Tibial artery (tissue), 4 donors: ENCODE data around the gene NANS.
"Not testable (repeated sequence)": the region's sequence is repeated elsewhere in the genome, so short reads cannot be mapped to it uniquely, and the experiment has no call there.

Experiments
- DNase-seq, 2 donors: peaks; one replicate each; pipeline ENCODE4 v3.0.0-alpha.2; 2019
- H3K27ac ChIP-seq, 2 donors: fragments of 200-600 bp; sonication (generic) in 1 of 2; 1 replicate in 1 of 2; 2 replicates in 1 of 2; pipeline ENCODE4 v1.5.1; 2018 to 2019; ENCODE audit warnings: mild to moderate bottlenecking in 1 of 2
- H3K27me3 ChIP-seq, 2 donors: fragments of 200-600 bp; sonication (generic) in 1 of 2; one replicate each; pipeline versions ENCODE4 v1.5.1 to v1.6.0; 2016 to 2019
- H3K36me3 ChIP-seq, 3 donors: fragments of 200-600 bp; sonication (generic) in 2 of 3; one replicate each; pipeline ENCODE4 v1.5.1; 2016 to 2019; ENCODE audit warnings: mild to moderate bottlenecking in 2 of 3
- H3K4me1 ChIP-seq, 4 donors: fragments of 200-600 bp; sonication (generic) in 2 of 4; 1 replicate in 3 of 4; 2 replicates in 1 of 4; pipeline ENCODE4 v1.5.1; 2016 to 2019
- H3K4me3 ChIP-seq, 2 donors: fragments of 200-600 bp; sonication (generic) in 1 of 2; 1 replicate in 1 of 2; 2 replicates in 1 of 2; pipeline ENCODE4 v1.5.1; 2018 to 2019; ENCODE audit warnings: mild to moderate bottlenecking in 2 of 2
- H3K9me3 ChIP-seq, 3 donors: fragments of 200-600 bp; sonication (generic) in 1 of 3; one replicate each; pipeline ENCODE4 v1.5.1; 2016 to 2019
- intact Hi-C: fragments of 100-400 bp; cut with DNase I; formaldehyde crosslinking; loops from one replicate; pipeline ENCODE4 v1.15.0; 2023; ENCODE audit warnings: low total_unique reads
- TF ChIP-seq, protein P1 (sequence below), 2 experiments: fragments of 200-600 bp in 1 of 2; fragments of 450-650 bp in 1 of 2; IDR thresholded peaks; one replicate each; pipeline ENCODE4 v1.5.1; 2017 to 2019; ENCODE audit warnings: antibody characterized with exemption in 2 of 2, mild to moderate bottlenecking in 1 of 2, moderate library complexity in 1 of 2

NANS gene

DNA sequence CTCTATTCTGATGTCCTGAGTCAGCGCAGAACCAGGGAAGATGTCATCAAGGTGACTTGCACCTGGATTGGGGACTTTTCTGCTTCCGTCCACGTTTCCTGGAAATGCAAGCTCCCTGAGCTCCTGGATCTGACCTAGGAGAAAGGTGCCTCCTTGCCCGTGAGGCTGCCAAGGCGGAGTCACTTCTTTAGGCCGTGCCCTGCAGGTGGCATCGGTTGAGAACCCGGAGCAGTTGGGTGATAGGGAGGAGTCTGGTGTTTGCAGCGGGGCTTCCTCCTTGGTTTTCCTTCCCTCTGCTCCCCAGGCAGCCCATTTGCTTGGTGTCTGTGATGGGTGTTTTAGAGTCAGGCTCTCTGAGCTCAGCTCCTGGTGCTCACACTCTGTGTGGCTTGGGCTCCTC, 15.2 kb downstream of the NANS start:
- no peak overlapping the region for H3K27ac ChIP-seq
- H3K4me1 ChIP-seq, result peaks cover 0 to 6% (median 0%) of the 10 kb centered on the region in 4 donors
- intact Hi-C loops, result no loop called here
- no peaks in the 10 kb centered on the region for H3K9me3 ChIP-seq
- no peak for DNase-seq
- H3K36me3 ChIP-seq, result peaks cover 0 to 3% (median 0%) of the 10 kb centered on the region in 3 donors
- no peaks in the 10 kb centered on the region for H3K27me3 ChIP-seq
- H3K4me3 ChIP-seq, result no peak overlapping the region
- TF ChIP-seq, protein P1, sequence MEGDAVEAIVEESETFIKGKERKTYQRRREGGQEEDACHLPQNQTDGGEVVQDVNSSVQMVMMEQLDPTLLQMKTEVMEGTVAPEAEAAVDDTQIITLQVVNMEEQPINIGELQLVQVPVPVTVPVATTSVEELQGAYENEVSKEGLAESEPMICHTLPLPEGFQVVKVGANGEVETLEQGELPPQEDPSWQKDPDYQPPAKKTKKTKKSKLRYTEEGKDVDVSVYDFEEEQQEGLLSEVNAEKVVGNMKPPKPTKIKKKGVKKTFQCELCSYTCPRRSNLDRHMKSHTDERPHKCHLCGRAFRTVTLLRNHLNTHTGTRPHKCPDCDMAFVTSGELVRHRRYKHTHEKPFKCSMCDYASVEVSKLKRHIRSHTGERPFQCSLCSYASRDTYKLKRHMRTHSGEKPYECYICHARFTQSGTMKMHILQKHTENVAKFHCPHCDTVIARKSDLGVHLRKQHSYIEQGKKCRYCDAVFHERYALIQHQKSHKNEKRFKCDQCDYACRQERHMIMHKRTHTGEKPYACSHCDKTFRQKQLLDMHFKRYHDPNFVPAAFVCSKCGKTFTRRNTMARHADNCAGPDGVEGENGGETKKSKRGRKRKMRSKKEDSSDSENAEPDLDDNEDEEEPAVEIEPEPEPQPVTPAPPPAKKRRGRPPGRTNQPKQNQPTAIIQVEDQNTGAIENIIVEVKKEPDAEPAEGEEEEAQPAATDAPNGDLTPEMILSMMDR (IDR thresholded peaks at IDR 0.05), result no peak

DNA sequence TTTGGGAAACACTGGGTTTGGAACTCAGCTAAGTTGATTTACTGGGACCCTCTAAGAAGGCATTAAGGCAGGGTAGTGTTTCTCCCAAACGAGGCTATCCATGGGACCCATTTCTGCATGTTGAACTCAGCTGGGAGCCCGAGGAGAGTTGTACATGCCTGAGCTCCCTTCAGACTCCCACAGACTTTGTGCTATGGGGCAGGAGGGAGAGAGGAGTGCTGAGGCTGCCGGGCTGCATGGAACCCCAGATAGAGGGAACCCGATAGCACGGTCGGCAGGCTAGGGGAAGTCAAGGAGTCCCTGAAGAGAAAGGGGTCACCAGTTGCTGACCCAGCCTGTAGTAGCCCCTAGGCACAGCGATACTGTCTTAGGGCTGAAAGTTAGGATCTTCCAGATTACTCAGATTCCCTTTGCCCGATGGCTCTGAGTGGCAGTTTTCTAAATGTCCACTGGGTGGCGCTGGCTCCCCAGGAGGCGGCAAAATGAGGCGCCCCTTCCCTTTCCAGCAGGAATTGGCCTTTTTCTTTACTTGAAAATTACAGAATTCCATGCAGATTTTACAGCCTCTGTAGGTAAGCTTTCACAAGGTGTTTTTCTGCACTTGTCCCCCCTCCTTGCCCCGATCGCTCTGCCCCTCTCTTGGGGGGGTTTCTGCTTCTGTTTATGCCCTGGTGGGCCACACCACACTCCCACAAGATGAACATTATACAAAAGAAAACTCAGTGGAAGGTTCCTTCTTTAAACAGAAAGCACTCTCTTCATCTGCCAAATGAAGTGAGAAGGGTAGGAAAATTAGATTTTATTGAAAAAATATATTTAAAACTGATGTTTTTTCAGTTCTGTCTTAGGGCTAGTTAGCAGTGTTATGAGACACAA, 17.8 kb downstream of the NANS start:
- intact Hi-C loops, result no loop called here

DNA sequence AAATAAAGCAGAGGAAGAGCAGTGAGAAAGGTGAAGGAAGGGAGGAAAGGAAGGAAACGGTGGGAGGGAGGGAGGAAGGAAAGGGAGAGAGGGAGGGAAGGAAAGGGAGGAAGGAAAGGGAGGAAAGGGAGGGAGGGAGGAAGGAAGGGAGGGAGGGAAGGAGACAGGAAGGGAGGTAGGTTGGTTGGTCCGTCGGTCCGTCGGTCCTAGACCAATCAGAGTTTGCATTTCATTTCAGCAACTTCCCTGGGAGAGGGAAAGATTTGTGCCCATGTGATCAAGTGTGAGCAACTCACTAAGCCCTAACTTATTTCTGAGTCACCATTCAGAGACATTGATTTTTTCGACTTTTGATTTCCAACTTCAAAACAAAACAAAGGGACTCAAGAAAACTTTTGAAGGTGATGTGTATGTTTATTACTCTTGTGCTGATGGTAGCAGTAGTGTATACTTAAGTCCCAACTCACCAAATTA, 18.8 kb downstream of the NANS start:
- H3K4me1 ChIP-seq, result peaks cover 0 to 6% (median 0%) of the 10 kb centered on the region in 4 donors
- intact Hi-C loops, result no loop called here
- no peak overlapping the region for H3K27ac ChIP-seq
- DNase-seq, result no peak
- no peaks in the 10 kb centered on the region for H3K27me3 ChIP-seq
- no peak overlapping the region for H3K4me3 ChIP-seq
- TF ChIP-seq, protein P1 (IDR thresholded peaks at IDR 0.05), result no peak
- H3K9me3 ChIP-seq, result no peaks in the 10 kb centered on the region
- peaks cover 17 to 27% (median 22%) of the 10 kb centered on the region in 3 donors for H3K36me3 ChIP-seq

More for the DNA sequence above, 17.8 kb downstream of the NANS start:
- Histone ChIP-seq H3K27me3 (no peaks in the 10 kb centered on the region), H3K9me3 (no peaks in the 10 kb centered on the region), H3K4me3 (no peak overlapping the region), H3K36me3 (peaks cover 10 to 17% (median 17%) of the 10 kb centered on the region in 3 donors), H3K27ac (no peak overlapping the region), H3K4me1 (peaks cover 0 to 6% (median 0%) of the 10 kb centered on the region in 4 donors)
- peak; percentile 36 to 58 for DNase-seq
- TF ChIP-seq, protein P1 (IDR thresholded peaks at IDR 0.05), result peak; percentile 51 to 80

DNA sequence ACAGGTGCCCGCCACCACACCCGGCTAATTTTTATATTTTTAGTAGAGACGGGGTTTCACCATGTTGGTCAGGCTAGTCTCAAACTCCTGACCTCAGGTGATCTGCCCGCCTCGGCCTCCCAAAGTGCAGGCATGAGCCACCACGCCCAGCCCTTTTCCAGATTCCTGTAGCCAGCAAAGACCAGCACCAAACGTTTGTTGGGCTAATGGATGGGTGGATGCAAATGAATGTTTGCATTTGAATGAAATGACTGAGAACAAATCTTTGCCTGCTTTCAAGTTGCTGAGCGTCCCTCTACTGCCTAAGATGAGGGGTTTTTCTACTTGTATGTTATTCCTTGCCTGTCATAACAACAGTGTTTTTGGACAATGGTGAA, 20.0 kb downstream of the NANS start:
- H3K4me1 ChIP-seq, H3K9me3 ChIP-seq, H3K27ac ChIP-seq, intact Hi-C loops, H3K4me3 ChIP-seq, DNase-seq, H3K27me3 ChIP-seq: not testable (repeated sequence)
- peaks cover 28 to 38% (median 33%) of the 10 kb centered on the region in 3 donors for H3K36me3 ChIP-seq

DNA sequence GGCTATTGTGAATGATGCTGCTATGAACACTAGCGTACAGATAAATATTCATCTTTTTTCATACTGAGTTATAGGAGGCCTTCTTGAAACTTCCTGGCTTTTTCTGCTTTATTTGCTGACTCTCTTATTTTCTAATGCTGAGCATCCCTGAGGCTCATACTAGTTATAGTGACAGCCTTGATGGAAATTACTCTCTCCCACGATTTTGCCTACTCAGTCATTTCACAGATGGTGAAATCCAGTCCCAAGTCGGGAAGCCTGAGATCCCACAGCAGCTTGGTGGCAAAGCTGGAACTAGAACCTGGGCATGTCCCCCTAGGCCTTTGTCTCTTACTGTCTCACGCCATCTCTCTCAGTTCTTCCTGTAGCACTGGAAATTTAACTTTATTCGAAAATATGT, 22.4 kb downstream of the NANS start:
- Histone ChIP-seq H3K9me3 (no peaks in the 10 kb centered on the region), H3K27ac (no peak overlapping the region), H3K4me1 (peaks cover 0 to 4% (median 0%) of the 10 kb centered on the region in 4 donors), H3K36me3 (peaks cover 36 to 62% (median 53%) of the 10 kb centered on the region in 3 donors), H3K4me3 (no peak overlapping the region), H3K27me3 (no peaks in the 10 kb centered on the region)
- TF ChIP-seq, protein P1 (IDR thresholded peaks at IDR 0.05), result no peak
- DNase-seq, result no peak
- intact Hi-C loops, result no loop called here

DNA sequence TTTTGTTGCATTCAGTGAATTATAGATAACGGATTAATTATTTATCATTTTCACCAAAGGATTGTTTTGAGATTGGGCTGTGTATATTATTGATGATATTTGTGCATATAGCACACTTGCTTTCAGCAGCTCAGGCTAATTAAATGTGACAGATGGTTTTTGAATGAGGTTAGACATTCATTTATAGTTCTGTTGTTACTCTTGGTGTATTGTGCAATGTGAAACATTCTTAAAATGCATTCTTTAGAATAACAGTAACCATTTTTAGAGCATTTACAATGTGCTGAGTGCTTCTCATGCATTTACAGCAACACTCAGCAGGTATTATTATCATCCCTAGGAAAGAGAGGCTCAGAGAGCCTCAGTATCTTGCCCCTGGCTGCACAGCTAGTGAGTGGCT, 23.8 kb downstream of the NANS start:
- H3K27me3 ChIP-seq, result no peaks in the 10 kb centered on the region
- intact Hi-C loops, result no loop called here
- no peak overlapping the region for H3K4me3 ChIP-seq
- H3K4me1 ChIP-seq, result no peaks in the 10 kb centered on the region
- DNase-seq, result no peak
- peaks cover 36 to 72% (median 53%) of the 10 kb centered on the region in 3 donors for H3K36me3 ChIP-seq
- H3K9me3 ChIP-seq, result no peaks in the 10 kb centered on the region
- H3K27ac ChIP-seq, result no peak overlapping the region
- TF ChIP-seq, protein P1 (IDR thresholded peaks at IDR 0.05), result no peak
